GM21447 (cell line): Measurements from ENCODE around the gene HSD11B2.

Experiments
- ATAC-seq: cut with Tn5 transposase; IDR thresholded peaks from one replicate; pipeline ENCODE4 v1.9.1; 2021; ENCODE audit not compliant: unreplicated experiment

Gene HSD11B2

DNA sequence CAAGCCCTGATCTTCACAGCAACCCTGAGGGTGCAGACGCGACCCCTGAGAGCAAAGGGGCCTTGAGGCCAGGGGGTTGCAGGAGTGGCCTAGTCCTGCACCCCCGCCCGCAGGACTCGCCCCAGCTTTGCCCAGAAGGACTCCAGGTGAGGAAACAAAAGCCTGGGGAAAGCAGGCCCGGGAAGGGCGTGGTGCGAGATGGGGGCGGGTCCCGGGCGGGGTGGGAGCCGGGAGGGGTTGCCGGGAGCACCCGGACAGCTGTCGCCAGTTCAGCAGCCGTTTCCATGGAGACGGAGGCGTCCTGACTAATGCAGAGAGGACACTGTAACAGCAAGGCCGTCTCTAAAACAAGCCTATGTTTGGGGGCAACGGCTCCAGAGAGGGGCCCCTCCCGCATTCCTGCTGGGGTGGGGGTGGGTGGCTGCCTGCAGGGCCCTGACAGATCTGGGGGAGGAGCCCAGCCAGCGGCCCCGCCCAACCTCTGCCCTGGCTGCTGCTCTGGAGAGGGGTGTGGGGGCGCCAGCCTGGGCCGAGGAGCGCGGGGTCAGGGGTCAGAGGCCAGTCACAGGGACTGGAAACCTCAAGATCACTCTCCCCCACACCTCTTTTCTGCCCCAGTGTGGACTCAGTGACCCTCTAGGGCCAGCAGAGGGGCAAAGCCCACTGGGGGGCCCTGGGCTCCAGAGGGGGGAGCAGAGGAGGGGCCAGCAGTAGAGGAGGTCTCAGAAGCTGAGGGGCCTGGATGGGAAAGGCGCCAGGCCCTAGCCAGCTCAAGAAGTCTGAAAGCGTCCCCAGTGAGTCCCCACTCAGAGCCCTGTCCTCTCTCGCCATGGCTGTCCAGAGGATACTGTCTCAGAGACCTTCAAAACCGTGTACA lies 34.5 kb upstream of the HSD11B2 start:
- no peak for ATAC-seq

DNA sequence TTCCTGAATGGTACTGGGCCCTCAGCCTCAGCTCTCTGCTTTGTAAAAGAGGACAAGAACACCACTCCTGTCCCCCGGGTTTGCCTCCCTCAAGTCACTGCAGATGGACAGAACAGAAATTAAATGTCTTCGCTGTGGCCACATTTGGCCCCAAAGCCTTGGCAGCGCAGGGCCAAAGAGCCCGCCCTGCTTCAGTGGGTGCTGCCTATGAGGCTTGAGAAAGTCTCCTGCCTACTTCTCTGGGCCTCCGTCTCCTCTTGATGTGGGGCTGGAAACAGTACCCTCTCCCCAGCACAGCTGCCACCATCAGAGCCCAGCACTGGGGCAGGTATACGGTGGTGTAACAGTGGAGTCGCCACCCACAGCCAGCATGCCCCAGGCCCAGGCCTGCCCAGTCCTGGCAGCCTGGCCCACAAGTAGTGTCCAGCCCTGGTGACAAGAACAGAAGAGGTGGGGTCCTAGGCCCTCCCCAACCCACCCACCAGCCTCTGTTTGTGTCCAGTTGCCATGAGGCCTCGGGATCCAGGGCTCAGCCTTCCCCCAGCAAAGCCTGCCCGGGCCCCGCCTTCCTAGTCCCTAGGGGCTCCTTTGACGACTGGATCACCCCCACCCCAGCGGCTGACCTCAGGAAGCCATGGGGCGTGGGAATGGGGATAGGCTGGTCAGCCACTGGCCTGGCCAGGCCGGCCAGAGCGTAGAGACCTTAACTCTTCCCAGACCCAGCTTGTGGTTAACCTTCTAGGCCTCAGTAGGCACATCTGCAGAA lies 33.7 kb upstream of the HSD11B2 start:
- ATAC-seq = no peak

- ATAC-seq = no peak
Measured at GRCh38 chr16:67397812-67398545, 32.9 kb upstream of the HSD11B2 start.

DNA sequence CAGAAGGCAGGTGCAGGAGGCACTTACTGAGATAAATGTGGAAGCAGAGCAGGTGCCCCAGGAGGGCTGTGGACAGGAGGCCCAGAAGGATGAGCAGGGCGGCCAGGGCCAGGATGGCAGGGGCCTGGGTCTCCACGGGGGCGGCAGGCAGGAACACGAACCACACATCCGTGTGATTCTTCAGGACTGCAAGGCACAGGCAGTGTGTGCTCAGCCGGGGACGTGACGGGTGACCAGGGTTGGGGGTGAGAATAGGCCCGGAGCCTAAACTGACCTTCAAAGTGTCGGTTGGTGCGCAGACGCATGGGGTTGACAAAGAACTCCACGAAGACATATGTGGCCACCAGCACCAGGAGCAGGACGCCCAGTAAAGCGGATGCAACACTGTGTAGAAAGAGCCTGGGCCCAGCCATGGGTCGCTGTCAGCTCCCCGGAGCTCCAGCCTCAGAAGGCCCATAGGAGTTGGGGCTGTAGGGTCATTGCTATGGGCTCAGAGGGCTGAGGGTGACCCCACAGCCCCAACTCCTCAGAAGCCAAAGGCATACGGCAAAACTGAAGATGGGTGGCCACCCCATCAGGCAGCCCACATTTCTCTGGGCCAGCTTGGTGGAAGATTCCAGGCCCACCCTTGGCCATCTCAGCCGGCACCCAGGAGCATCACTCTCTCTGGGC lies 32.2 kb upstream of the HSD11B2 start:
- ATAC-seq = no peak

DNA sequence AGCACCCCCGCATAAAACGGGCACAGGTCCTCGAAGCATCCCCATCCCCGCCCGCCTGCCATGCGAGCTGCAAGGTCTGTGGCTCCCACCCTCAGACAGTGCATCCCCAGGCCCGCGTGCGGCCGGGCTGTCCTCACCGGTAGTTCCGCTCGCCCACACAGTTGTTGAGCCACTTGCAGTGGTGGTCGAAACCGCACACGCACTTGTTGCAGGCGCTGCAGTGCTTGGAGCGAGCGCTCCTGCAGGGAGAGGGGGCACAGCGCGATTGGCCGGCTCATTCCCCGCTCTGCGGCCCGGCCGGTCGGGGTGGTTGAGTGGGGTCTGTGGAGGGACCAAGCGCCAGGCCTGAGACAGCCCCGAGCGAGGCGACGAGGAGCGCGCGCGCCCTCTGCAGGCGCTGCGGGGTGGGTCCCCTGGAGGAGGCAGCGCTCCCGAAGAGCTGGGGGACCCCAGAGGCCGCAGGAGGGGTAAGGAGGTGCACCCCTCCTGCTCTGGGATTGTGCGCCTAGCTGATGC lies 31.6 kb upstream of the HSD11B2 start:
- no peak for ATAC-seq

DNA sequence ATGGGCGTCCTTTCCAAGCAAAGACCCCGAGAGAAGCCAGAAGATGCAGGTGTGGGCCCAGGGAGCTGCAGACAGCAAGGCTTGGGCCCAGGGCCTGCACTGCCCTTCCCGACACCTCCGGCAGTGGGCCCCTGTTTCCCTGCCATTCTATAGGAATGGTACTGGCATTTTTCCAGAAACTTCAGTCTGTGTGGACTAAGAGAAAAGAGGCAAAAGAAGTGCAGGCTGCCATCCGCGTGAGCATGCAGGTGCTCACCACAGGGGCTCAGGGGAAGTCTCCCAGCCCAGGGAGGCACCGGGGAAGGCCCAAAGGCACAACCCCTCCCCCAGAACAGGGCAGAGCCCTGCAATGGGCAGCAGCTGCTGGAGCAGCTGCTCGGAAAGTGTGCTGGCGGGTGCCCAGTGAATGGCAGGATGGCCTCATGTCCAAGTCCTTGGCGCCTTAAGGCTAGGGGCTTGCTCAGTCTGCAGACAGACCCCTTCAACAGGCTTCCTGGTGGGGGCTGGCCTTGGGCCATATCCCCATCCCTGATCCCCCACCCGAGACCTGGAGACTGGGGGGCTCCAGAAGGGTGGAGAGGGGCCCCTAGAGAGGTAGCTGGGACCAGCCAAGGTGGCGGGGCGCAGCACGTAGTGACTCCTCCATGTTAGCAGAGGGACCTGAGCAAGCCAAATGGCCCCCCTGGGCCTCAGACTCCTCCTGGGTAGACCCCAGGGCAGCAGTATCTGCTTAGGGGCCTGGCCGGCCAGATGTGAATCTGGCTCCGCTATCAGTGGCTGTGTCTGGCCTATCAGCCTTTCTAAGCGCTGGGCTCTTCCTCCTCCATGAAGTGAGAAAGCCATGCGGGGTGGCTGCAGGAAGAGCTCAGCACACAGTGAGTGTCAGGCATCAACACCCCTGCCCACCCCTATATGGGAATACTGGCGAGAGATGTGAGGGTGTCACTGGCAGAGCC lies 30.9 kb upstream of the HSD11B2 start:
- no peak for ATAC-seq

DNA sequence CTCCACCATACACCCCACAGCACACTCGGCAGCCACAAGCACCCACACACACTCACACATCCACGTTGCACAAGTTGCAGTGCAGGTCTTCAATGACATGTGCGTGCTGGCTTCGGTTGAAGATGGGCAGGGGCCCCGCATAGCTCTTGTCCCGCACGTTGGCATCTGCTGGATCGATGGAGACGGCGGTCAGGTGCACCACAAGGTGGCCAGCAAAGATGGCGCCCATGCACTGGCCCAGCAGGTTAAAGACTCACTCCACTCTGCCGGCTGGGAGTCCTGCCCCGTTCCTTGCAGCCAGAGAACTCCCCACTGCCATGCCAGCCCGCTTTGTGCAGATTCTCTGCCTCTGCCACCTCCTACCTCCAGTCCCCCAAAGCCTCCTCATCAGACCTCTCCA lies 30.0 kb upstream of the HSD11B2 start:
- ATAC-seq = no peak

- no peak for ATAC-seq
Measured at GRCh38 chr16:67403976-67404555, 26.9 kb upstream of the HSD11B2 start.

- ATAC-seq = no peak
Measured at GRCh38 chr16:67404740-67405226, 26.1 kb upstream of the HSD11B2 start.

DNA sequence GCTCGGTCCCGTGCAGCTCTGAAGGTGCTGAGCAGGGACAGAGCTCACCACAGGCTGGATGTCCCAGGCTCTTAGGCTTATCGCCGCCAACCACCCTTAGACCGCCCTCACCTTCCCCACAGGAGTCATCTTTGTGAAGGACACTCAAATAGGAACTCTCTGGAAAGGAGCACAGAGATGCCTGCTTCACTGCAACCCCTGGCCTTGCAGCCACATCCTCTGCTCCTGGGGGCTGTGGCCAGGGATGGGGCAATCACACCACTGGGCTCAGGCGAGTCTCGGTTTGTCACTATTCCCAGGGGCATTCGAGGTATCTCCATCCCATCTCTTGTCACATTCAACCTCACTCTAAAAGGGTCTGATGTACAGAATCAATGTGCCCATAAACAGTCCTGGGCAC lies 25.6 kb upstream of the HSD11B2 start:
- ATAC-seq = no peak

DNA sequence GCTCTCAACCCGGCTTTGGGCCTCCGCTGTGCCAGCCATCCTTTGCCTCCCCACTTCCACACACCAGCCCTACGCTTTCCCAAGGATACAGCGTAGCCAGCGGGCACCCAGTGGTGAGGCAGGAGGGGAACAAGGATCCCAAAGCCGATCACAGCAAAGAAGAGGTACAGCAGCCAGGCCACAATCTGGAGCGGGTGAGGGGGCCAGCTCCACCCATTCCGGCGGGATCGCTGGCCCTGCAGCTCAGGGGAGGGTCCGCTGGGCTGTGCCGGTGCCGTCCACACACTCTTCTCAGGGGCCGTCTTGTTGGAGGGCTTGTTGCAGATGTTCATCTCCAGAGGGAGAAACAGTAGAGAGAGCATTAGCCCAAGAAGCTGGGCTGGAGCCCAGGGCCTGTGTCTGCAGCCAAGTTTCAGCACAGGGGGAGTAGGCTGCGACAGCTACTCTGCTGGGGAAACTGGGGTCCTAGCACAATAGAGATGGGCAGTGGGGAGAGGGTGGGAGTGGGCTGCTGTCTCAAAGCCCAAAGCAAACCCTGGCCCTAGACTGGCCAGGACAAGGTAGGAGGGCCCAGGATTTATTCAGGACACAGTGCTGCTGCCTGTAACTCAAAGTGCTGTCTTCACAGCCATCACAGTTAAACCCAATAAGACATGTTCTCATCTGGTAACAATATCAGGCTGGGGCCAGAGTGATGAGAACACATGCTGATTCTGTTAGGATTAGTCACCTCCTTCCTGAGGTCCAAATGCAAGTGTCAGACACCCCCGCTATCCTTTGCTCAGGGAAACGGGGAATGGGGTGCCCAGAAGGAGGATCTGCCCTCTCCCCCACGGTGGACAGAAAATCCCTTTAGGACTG lies 24.6 kb upstream of the HSD11B2 start:
- ATAC-seq = no peak

DNA sequence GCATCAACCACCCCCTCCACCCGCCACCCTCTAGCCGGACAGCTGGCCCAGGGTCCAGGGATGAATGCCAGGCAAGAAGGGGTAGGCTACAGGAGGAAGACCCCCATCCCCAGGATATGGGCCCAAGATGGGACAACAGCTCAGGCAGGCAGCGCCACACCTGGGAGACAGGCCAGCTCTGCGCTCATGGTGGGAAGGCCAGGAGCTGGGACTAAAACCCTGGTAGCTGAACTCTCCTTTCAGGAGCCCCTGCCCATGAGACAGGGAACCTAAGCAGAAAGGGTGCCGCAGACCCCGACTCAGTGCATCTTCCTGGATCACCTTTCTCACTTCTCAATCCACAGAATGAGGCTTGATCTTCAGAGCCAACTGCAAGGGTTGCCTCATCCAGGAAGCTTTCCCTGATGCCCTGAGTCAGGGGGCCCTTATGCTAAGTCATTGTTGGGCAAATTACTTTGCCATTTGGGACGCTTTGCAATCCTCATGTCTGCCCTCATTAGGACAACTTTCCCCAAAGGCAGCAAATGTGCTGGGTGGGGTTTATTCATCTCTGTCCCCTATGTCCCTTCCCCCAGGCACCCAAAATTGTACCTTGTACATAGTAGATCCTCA lies 23.6 kb upstream of the HSD11B2 start:
- no peak for ATAC-seq

- ATAC-seq = no peak
Measured at GRCh38 chr16:67407788-67408452, 23.0 kb upstream of the HSD11B2 start.

GRCh38 chr16:67409631-67410030 lies 21.3 kb upstream of the HSD11B2 start:
- ATAC-seq = no peak

DNA sequence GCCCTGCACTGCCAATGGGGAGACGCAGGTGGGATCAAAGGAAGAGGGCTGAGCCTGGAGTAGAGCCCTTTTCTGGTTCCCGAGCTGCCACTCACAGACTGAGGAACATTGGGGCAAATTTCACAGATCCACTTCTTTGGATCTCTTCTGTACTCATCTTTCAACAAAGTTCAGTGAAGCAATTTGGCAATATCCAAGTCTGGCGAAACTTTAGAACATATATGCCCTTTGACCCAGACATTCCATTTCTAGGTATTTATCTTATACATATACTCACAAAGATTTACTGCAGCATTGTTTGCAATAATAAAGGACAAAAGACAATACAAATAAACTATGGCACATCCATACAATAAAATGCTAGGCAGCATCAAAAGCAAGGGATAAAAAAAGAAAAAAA lies 19.6 kb upstream of the HSD11B2 start:
- no peak for ATAC-seq

DNA sequence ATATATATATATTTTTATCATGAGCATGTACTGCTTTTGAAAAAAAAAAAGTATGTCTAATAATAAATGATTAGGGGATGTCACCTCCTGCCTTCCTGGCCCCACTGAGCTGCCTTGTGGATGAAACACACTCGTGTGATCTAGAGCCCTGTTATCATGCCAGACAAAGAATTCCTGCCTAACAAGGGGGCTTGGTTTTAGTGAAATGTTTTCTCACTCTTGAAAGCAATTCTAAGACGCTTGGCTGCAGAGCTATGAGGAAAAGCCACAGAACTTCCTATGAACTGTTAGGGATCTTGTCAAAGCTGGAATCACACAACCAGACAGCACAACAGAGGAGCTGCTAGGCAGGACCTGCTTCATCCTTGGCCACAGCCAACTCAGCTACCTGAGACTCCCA lies 18.6 kb upstream of the HSD11B2 start:
- ATAC-seq = no peak
